Omental fat pad (tissue), 4 donors: ENCODE data around the gene TBC1D5. TPM values are rescaled to one million over a fixed set of nuclear protein-coding genes. Genes with fewer than 3 reads are reported as not detected.

Experiments used
- ATAC-seq: fragments of 150-250 bp; one replicate; pipeline ENCODE4 v1.9.1; 2016; ENCODE audit warnings: mild to moderate bottlenecking, moderate library complexity; ENCODE audit not compliant: low FRiP score
- DNase-seq: peaks from one replicate; pipeline ENCODE4 v3.0.0-alpha.2; 2019; ENCODE audit warnings: low spot score
- total RNA-seq, 4 donors: library from RNA; depleted of rRNA; stranded (reverse); fragments of >200 nt; gene quantifications; one replicate each; pipeline ENCODE4 v1.1.0, GENCODE V29; 2016
- TF ChIP-seq, protein P1 (sequence below), 3 donors: fragments of 450-650 bp; IDR thresholded peaks; one replicate each; pipeline ENCODE4 v1.5.1; 2016 to 2017; ENCODE audit warnings: antibody characterized with exemption in 3 of 3, mild to moderate bottlenecking in 3 of 3, moderate library complexity in 2 of 3

TBC1D5 gene
- total RNA-seq, 4 donors from 2014 or later = 56.8 to 92.5 (median 74.8) TPM

DNA sequence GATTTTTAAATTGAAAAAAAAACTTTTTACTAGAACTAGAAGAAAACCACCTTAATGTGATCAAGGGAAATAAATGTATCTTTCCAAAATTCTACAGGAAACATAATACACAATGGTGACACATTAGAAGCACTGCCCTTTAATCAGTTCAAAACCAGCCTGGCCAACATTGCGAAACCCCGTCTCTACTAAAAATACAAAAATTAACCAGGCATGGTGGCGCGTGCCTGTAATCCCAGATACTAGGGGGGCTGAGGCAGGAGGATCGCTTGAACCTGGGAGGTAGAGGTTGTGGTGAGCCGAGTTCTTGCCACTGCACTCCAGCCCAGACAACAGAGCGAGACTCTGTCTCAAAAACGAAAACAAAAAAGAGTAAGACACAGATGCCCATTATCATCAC, 134.5 kb downstream of the TBC1D5 start:
- ATAC-seq (no peak), DNase-seq (no peak)
- TF ChIP-seq, protein P1, sequence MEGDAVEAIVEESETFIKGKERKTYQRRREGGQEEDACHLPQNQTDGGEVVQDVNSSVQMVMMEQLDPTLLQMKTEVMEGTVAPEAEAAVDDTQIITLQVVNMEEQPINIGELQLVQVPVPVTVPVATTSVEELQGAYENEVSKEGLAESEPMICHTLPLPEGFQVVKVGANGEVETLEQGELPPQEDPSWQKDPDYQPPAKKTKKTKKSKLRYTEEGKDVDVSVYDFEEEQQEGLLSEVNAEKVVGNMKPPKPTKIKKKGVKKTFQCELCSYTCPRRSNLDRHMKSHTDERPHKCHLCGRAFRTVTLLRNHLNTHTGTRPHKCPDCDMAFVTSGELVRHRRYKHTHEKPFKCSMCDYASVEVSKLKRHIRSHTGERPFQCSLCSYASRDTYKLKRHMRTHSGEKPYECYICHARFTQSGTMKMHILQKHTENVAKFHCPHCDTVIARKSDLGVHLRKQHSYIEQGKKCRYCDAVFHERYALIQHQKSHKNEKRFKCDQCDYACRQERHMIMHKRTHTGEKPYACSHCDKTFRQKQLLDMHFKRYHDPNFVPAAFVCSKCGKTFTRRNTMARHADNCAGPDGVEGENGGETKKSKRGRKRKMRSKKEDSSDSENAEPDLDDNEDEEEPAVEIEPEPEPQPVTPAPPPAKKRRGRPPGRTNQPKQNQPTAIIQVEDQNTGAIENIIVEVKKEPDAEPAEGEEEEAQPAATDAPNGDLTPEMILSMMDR (IDR thresholded peaks at IDR 0.05) = no peak

DNA sequence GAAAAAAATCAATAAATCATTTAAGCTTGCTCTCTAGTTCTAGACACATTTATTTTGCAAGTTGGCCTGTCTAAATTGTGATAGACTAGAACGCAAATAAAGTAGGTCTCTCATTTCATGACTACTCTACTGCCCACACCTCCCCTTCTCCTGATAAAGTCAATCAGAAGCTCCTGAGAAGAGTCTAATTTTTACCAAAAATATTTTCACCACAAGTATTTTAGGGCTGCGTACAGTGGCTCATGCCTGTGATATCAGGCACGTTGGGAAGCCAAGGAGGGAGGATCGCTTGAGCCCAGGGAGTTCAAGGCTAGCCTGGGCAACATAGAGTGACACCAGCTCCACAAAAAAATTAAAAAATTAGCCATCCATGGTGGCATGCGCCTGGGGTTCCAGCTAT, 136.5 kb downstream of the TBC1D5 start:
- TF ChIP-seq, protein P1 (IDR thresholded peaks at IDR 0.05) = no peak
- ATAC-seq (no peak), DNase-seq (no peak)

DNA sequence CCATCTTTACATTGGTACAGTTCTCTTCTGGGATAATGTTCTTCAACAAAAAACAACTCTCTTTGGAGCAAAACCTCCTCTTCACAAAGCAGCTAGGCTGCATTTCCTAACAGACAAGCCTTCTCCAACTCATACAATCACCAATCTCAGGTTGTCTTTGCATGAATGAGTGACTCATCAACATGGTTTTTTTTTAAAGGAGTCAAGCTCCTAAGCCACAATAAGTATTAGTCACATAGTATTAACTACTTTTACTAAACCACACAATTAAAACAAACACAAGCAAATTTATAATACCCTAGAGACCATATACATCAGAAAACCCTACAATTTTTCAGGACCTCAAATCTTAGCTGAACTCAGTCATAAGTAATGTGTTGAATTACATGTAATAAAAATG, 137.4 kb downstream of the TBC1D5 start:
- ATAC-seq (no peak), DNase-seq (no peak)
- TF ChIP-seq, protein P1 (IDR thresholded peaks at IDR 0.05) = no peak

DNA sequence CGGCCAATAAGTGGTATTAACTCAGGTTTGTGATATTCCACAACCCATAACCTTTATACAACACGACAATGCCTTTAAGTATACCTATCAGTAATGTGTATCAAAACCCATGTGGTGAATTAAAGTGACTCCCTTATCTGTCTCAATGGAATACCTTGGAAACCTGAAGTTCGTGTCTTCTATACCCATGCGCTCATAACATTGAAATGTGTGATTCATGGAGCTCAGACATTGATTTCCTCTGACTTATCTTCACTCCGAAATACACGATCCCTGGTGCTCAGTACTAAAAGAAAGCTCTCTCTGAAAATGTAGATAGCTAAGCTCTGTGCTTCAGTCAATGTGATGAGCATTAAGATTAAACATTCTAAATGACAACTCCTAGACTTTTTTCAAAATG, 140.3 kb downstream of the TBC1D5 start:
- ATAC-seq = no peak

DNA sequence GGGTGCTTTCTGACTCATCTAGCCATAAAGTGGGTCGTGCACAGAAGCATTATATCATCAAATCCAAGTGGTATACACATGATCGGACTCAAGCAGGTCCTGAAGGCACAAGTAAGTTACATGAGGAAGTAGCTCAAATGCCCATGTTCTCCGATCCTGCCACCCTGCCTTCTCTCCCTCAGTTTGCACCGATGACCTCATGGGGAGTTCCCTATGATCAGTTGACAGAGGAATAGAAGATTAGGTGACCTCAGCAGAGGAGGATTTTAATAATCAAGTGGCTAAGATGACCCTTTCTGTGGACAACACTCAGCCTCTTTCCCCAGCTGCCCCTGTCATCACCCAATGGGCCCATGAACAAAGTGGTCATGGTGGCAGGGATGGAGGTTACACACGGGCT, 149.5 kb downstream of the TBC1D5 start:
- TF ChIP-seq, protein P1 (IDR thresholded peaks at IDR 0.05) = no peak
- ATAC-seq = no peak
- DNase-seq = no peak

More for the DNA sequence above, 140.3 kb downstream of the TBC1D5 start:
- DNase-seq = no peak
- TF ChIP-seq, protein P1 (IDR thresholded peaks at IDR 0.05) = no peak

DNA sequence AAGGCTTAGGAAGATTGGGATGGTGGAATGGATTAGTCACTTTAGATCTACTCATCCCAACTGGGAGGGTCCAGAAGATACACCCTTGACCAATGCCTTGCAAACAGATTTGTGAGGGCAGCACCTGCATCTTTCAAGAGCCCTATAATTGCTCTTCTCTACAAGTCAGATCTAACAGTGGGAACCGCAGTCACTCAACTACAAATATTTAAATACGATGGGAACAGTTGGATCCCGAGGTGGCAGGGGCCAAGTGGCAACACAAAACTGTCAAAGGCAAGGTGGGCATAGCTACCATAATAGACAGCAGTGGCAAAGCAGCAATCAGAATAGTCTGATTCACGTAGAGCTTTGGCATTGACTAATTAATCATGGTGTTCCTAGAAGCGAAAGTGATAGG, 152.0 kb downstream of the TBC1D5 start:
- no peak for DNase-seq
- no peak for ATAC-seq
- TF ChIP-seq, protein P1 (IDR thresholded peaks at IDR 0.05) = no peak

DNA sequence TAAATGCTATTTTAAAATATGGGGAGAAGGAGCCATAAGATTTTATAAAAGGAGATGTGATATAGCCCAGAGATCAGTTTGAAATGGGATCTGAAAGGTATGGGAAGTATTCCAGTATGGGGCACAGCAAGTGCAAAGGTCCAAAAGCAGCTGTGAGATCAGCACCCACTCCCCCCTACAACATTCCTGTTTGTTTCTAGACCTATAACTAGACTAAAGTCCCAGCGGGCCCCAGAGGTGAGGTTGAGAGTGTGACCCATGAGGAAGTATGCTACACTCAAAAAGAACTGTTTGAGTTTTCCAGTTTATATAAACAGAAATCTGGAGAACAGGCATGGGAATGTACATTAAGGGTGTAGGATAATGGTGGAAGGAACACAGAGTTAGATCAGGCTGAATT, 152.5 kb downstream of the TBC1D5 start:
- no peak for ATAC-seq
- TF ChIP-seq, protein P1 (IDR thresholded peaks at IDR 0.05) = no peak
- DNase-seq = no peak
